Neuronal stem cell (in vitro differentiated cells): ENCODE data around the gene RPL35A.
A peak's percentile ranks its signal among the peaks of the same experiment; 100 is the strongest.
"Not testable (repeated sequence)": the region's sequence is repeated elsewhere in the genome, so short reads cannot be mapped to it uniquely, and the experiment has no call there.

Experiments used
- DNase-seq: peaks from one replicate; pipeline ENCODE4 v3.0.0-alpha.2; 2013; ENCODE audit warnings: low spot score
- H2AFZ ChIP-seq: one replicate; pipeline ENCODE4 v1.6.1; 2013; ENCODE audit warnings: mild to moderate bottlenecking, low read length, inconsistent platforms
- H2AK5ac ChIP-seq: 2 replicates; pipeline ENCODE4 v1.6.1; 2013; ENCODE audit warnings: low read depth, mild to moderate bottlenecking, inconsistent platforms, low read length, moderate library complexity, mixed read lengths
- H2BK120ac ChIP-seq: 2 replicates; pipeline ENCODE4 v1.6.1; 2013; ENCODE audit warnings: low read depth, mild to moderate bottlenecking, inconsistent platforms, low read length, moderate library complexity, mixed read lengths
- H2BK12ac ChIP-seq: one replicate; pipeline ENCODE4 v1.6.1; 2013; ENCODE audit warnings: low read length, inconsistent platforms
- H2BK15ac ChIP-seq: 2 replicates; pipeline ENCODE4 v1.6.1; 2013; ENCODE audit warnings: mild to moderate bottlenecking, low read length, inconsistent platforms, mixed read lengths
- H2BK5ac ChIP-seq: one replicate; pipeline ENCODE4 v1.6.1; 2013; ENCODE audit warnings: inconsistent platforms, mild to moderate bottlenecking, low read length, moderate library complexity
- H3K14ac ChIP-seq: one replicate; pipeline ENCODE4 v1.6.1; 2013; ENCODE audit warnings: low read length, inconsistent platforms
- H3K18ac ChIP-seq: 2 replicates; pipeline ENCODE4 v1.6.1; 2013; ENCODE audit warnings: low read length, inconsistent platforms
- H3K23ac ChIP-seq: 2 replicates; pipeline ENCODE4 v1.6.1; 2013; ENCODE audit warnings: low read depth, mild to moderate bottlenecking, mixed read lengths, low read length, inconsistent platforms; ENCODE audit not compliant: poor library complexity
- H3K27ac ChIP-seq: replicated peaks from 3 replicates; pipeline ENCODE4 v1.5.1; 2013; ENCODE audit warnings: low read length, inconsistent platforms
- H3K27me3 ChIP-seq, 3 experiments: 2 replicates each; pipeline ENCODE4 v1.6.1; 2013; ENCODE audit warnings: low read length in 3 of 3, mild to moderate bottlenecking in 2 of 3, inconsistent platforms in 1 of 3, low read depth in 1 of 3, mixed read lengths in 1 of 3, moderate library complexity in 1 of 3; ENCODE audit not compliant: control insufficient read depth in 3 of 3, insufficient read depth in 3 of 3
- H3K36me3 ChIP-seq, 2 donors: replicated peaks in 1 of 2; 2 replicates each; pipeline ENCODE4 v1.6.1; 2013; ENCODE audit warnings: low read length in 2 of 2; ENCODE audit not compliant: control insufficient read depth in 2 of 2, insufficient read depth in 2 of 2
- H3K4ac ChIP-seq: 2 replicates; pipeline ENCODE4 v1.6.1; 2013; ENCODE audit warnings: inconsistent platforms, mild to moderate bottlenecking, low read length, moderate library complexity
- H3K4me1 ChIP-seq, 2 donors: 1 replicate in 1 of 2; 2 replicates in 1 of 2; pipeline ENCODE4 v1.6.1; 2013; ENCODE audit warnings: low read length in 2 of 2, low read depth in 1 of 2; ENCODE audit not compliant: control insufficient read depth in 2 of 2, insufficient read depth in 1 of 2
- H3K4me2 ChIP-seq: one replicate; pipeline ENCODE4 v1.6.1; 2013; ENCODE audit warnings: mild to moderate bottlenecking, low read length, inconsistent platforms; ENCODE audit not compliant: insufficient read depth, poor library complexity, severe bottlenecking
- H3K4me3 ChIP-seq, 2 donors: 2 replicates each; pipeline ENCODE4 v1.5.1; 2013; ENCODE audit warnings: low read length in 2 of 2, mild to moderate bottlenecking in 2 of 2, inconsistent platforms in 1 of 2, moderate library complexity in 1 of 2
- H3K79me1 ChIP-seq: one replicate; pipeline ENCODE4 v1.6.1; 2013; ENCODE audit warnings: low read depth, mild to moderate bottlenecking, inconsistent platforms, low read length, moderate library complexity
- H3K9ac ChIP-seq: one replicate; pipeline ENCODE4 v1.6.1; 2013; ENCODE audit warnings: mild to moderate bottlenecking, low read depth, low read length, inconsistent platforms; ENCODE audit not compliant: poor library complexity
- H3K9me3 ChIP-seq, 2 donors: replicated peaks in 1 of 2; 2 replicates each; pipeline versions ENCODE3 to v1.6.1; 2013; ENCODE audit warnings: low read length in 2 of 2, mild to moderate bottlenecking in 2 of 2, inconsistent platforms in 1 of 2, low read depth in 1 of 2, mixed read lengths in 1 of 2, moderate library complexity in 1 of 2; ENCODE audit not compliant: control insufficient read depth in 2 of 2, insufficient read depth in 1 of 2
- H4K8ac ChIP-seq: one replicate; pipeline ENCODE4 v1.6.1; 2013; ENCODE audit warnings: low read depth, mild to moderate bottlenecking, inconsistent platforms, low read length, moderate library complexity
- H4K91ac ChIP-seq: one replicate; pipeline ENCODE4 v1.6.1; 2013; ENCODE audit warnings: low read length, low read depth, mild to moderate bottlenecking, inconsistent platforms; ENCODE audit not compliant: poor library complexity
- WGBS, 2 donors: extraction: QIAGEN DNeasy Blood & Tissue Kit; methylation state at CpG; one replicate each; pipeline ENCODE4 v1.1.7; 2013; ENCODE audit warnings: missing lambda C conversion rate in 2 of 2, mixed read lengths in 1 of 2; ENCODE audit not compliant: insufficient read length in 2 of 2, insufficient replicate concordance in 1 of 2; ENCODE audit errors: extremely low coverage in 2 of 2; 5-methylcytosine and 5-hydroxymethylcytosine counted together

RPL35A gene

GRCh38 chr3:197913641-197914380 is 36.2 kb upstream of the RPL35A start:
- peak overlapping the region; percentile 5 for H2AFZ ChIP-seq
- H3K4me3 ChIP-seq, result no peak overlapping the region
- H3K36me3 ChIP-seq, result no peaks in the 10 kb centered on the region
- WGBS, 2 donors, result no CpG with 5 or more reads among the region's 12 CpGs
- no peak overlapping the region for H2AK5ac ChIP-seq
- no peak overlapping the region for H3K14ac ChIP-seq
- no peak overlapping the region for H2BK15ac ChIP-seq
- H2BK120ac ChIP-seq, result no peak overlapping the region
- H3K4ac ChIP-seq, result no peak overlapping the region
- no peak overlapping the region for H3K23ac ChIP-seq
- no peak overlapping the region for H4K91ac ChIP-seq
- H3K27ac ChIP-seq, result no peak overlapping the region
- no peaks in the 10 kb centered on the region for H3K9me3 ChIP-seq
- no peak overlapping the region for H2BK12ac ChIP-seq
- H3K4me2 ChIP-seq, result no peak overlapping the region
- no peak overlapping the region for H2BK5ac ChIP-seq
- no peak overlapping the region for H3K18ac ChIP-seq
- DNase-seq, result no peak
- peaks cover 5 to 14% of the 10 kb centered on the region in 2 donors for H3K4me1 ChIP-seq
- no peak overlapping the region for H3K9ac ChIP-seq
- H3K79me1 ChIP-seq, result no peaks in the 10 kb centered on the region
- H4K8ac ChIP-seq, result no peak overlapping the region
- no peaks in the 10 kb centered on the region for H3K27me3 ChIP-seq

GRCh38 chr3:197921429-197922275 is 28.3 kb upstream of the RPL35A start:
- H3K27me3 ChIP-seq, H2BK120ac ChIP-seq, H2AFZ ChIP-seq, H3K27ac ChIP-seq, H3K4me2 ChIP-seq, H3K14ac ChIP-seq, H3K4me1 ChIP-seq, H3K79me1 ChIP-seq, H3K4me3 ChIP-seq, H3K18ac ChIP-seq, DNase-seq, H2AK5ac ChIP-seq, H4K91ac ChIP-seq, H3K9me3 ChIP-seq, H3K9ac ChIP-seq, H2BK5ac ChIP-seq, H3K36me3 ChIP-seq, H3K23ac ChIP-seq, H2BK15ac ChIP-seq, H3K4ac ChIP-seq, H4K8ac ChIP-seq, H2BK12ac ChIP-seq: not testable (repeated sequence)
- no CpG with 5 or more reads among the region's 24 CpGs for WGBS, 2 donors

- Histone ChIP-seq H3K23ac (peak overlapping the region; percentile 55), H2BK5ac (no peak overlapping the region), H3K9me3 (no peaks in the 10 kb centered on the region), H3K4me3 (no peak overlapping the region), H3K4me2 (no peak overlapping the region), H4K91ac (no peak overlapping the region), H3K18ac (no peak overlapping the region), H4K8ac (no peak overlapping the region), H2BK120ac (no peak overlapping the region), H3K4me1 (no peaks in the 10 kb centered on the region), H3K27me3 (no peaks in the 10 kb centered on the region), H2BK15ac (no peak overlapping the region), H3K14ac (no peak overlapping the region), H3K27ac (no peak overlapping the region), H2AFZ (no peak overlapping the region), H3K36me3 (peaks cover 0 to 6% of the 10 kb centered on the region in 2 donors), H2BK12ac (no peak overlapping the region), H3K79me1 (no peaks in the 10 kb centered on the region), H3K4ac (no peak overlapping the region), H3K9ac (no peak overlapping the region), H2AK5ac (no peak overlapping the region)
- no peak for DNase-seq
- no CpG with 5 or more reads among the region's 7 CpGs for WGBS, 2 donors
Measured at GRCh38 chr3:197926418-197926817, 23.6 kb upstream of the RPL35A start.

GRCh38 chr3:197927578-197927977 is 22.4 kb upstream of the RPL35A start:
- WGBS, 2 donors, result no CpG with 5 or more reads among the region's 3 CpGs
- not testable (repeated sequence) for H3K27me3 ChIP-seq, H3K9ac ChIP-seq, H3K4ac ChIP-seq, H2BK12ac ChIP-seq, H2BK5ac ChIP-seq, H4K8ac ChIP-seq, H4K91ac ChIP-seq, H2AFZ ChIP-seq, H3K18ac ChIP-seq, H3K23ac ChIP-seq, H3K79me1 ChIP-seq, H2BK120ac ChIP-seq, DNase-seq, H3K36me3 ChIP-seq, H3K4me2 ChIP-seq, H2AK5ac ChIP-seq, H3K4me3 ChIP-seq, H3K14ac ChIP-seq, H2BK15ac ChIP-seq, H3K4me1 ChIP-seq, H3K27ac ChIP-seq, H3K9me3 ChIP-seq
